GM18526 (cell line): ENCODE data around the gene PIEZO2.

Source experiments
- POLR2A ChIP-seq: IDR thresholded peaks from 3 replicates; pipeline ENCODE4 v1.6.1; 2011; ENCODE audit not compliant: insufficient read length; ENCODE audit errors: extremely low read depth

Gene PIEZO2

GRCh38 chr18:11008505-11008904 lies 140.9 kb downstream of the PIEZO2 start:
- no peak for TF ChIP-seq POLR2A

- TF ChIP-seq POLR2A: no peak
These were observed 143.8 kb downstream of the PIEZO2 start for GRCh38 chr18:11005528-11005927.

GRCh38 chr18:11004951-11005350 lies 144.4 kb downstream of the PIEZO2 start:
- TF ChIP-seq POLR2A: no peak

GRCh38 chr18:11004294-11004693 lies 145.1 kb downstream of the PIEZO2 start:
- no peak for TF ChIP-seq POLR2A

- TF ChIP-seq POLR2A: no peak
These were observed 146.6 kb downstream of the PIEZO2 start for GRCh38 chr18:11002796-11003195.

- no peak for TF ChIP-seq POLR2A
These were observed 147.1 kb downstream of the PIEZO2 start for GRCh38 chr18:11002277-11002676.

- no peak for TF ChIP-seq POLR2A
These were observed 149.3 kb downstream of the PIEZO2 start for GRCh38 chr18:11000071-11000470.

- no peak for TF ChIP-seq POLR2A
These were observed 151.5 kb downstream of the PIEZO2 start for GRCh38 chr18:10997885-10998284.

GRCh38 chr18:10995550-10995949 lies 153.8 kb downstream of the PIEZO2 start:
- TF ChIP-seq POLR2A: no peak

- no peak for TF ChIP-seq POLR2A
These were observed 159.9 kb downstream of the PIEZO2 start for GRCh38 chr18:10989486-10989885.

- no peak for TF ChIP-seq POLR2A
These were observed 163.7 kb downstream of the PIEZO2 start for GRCh38 chr18:10985689-10986088.

GRCh38 chr18:10979411-10979810 lies 170.0 kb downstream of the PIEZO2 start:
- TF ChIP-seq POLR2A: no peak

- TF ChIP-seq POLR2A: no peak
These were observed 172.3 kb downstream of the PIEZO2 start for GRCh38 chr18:10977042-10977441.

- TF ChIP-seq POLR2A: no peak
These were observed 175.7 kb downstream of the PIEZO2 start for GRCh38 chr18:10973567-10974203.

- TF ChIP-seq POLR2A: no peak
These were observed 177.7 kb downstream of the PIEZO2 start for GRCh38 chr18:10971717-10972116.

GRCh38 chr18:10965119-10965518 lies 184.2 kb downstream of the PIEZO2 start:
- no peak for TF ChIP-seq POLR2A

GRCh38 chr18:10953672-10954071 lies 195.7 kb downstream of the PIEZO2 start:
- TF ChIP-seq POLR2A: no peak
